GM23338 (cell line): ENCODE results near the gene SLC22A4. TPM values are rescaled to one million over a fixed set of nuclear protein-coding genes. Genes with fewer than 3 reads are reported as not detected.

ENCODE experiments used
- ATAC-seq: fragments of 200-7000 bp; cut with Tn5 transposase; 3 replicates; pipeline ENCODE4 v1.9.1; 2020
- DNase-seq: peaks from one replicate; pipeline ENCODE4 v3.0.0-alpha.2; 2015; ENCODE audit warnings: low spot score
- H2AFZ ChIP-seq: fragments of 200-600 bp; sonication (generic); 2 replicates; pipeline ENCODE4 v1.8.0; 2016; ENCODE audit warnings: antibody characterized with exemption, mild to moderate bottlenecking, moderate library complexity
- H3F3A ChIP-seq: fragments of 200-600 bp; sonication (generic); replicated peaks from 2 replicates; pipeline ENCODE4 v1.8.0; 2017; ENCODE audit warnings: antibody characterized with exemption, mixed run types, low read depth
- H3K27ac ChIP-seq: fragments of 200-600 bp; sonication (generic); 2 replicates; pipeline ENCODE4 v1.6.1; 2016; ENCODE audit warnings: low read depth
- H3K27me3 ChIP-seq: fragments of 200-600 bp; sonication (generic); 2 replicates; pipeline ENCODE4 v1.8.0; 2016; ENCODE audit warnings: mild to moderate bottlenecking, mixed run types, moderate library complexity; ENCODE audit not compliant: insufficient read depth
- H3K36me3 ChIP-seq: fragments of 200-600 bp; sonication (generic); 2 replicates; pipeline ENCODE4 v1.8.0; 2016; ENCODE audit warnings: mild to moderate bottlenecking; ENCODE audit not compliant: insufficient read depth
- H3K4me1 ChIP-seq: fragments of 200-600 bp; sonication (generic); 2 replicates; pipeline ENCODE4 v1.8.0; 2016; ENCODE audit warnings: mild to moderate bottlenecking, moderate library complexity; ENCODE audit not compliant: insufficient read depth
- H3K4me2 ChIP-seq: fragments of 200-600 bp; sonication (generic); 2 replicates; pipeline ENCODE4 v1.7.1; 2017; ENCODE audit warnings: mixed run types
- H3K4me3 ChIP-seq: fragments of 200-600 bp; sonication (generic); 2 replicates; pipeline ENCODE4 v1.6.1; 2016; ENCODE audit warnings: mixed run types
- H3K79me2 ChIP-seq: fragments of 200-600 bp; sonication (generic); replicated peaks from 2 replicates; pipeline ENCODE4 v1.8.0; 2017; ENCODE audit warnings: mild to moderate bottlenecking; ENCODE audit not compliant: insufficient read depth
- H3K9me2 ChIP-seq: fragments of 200-600 bp; sonication (generic); 2 replicates; pipeline ENCODE4 v1.8.0; 2017; ENCODE audit not compliant: insufficient read depth
- H4K20me1 ChIP-seq: fragments of 200-600 bp; sonication (generic); replicated peaks from 2 replicates; pipeline ENCODE4 v1.8.0; 2017; ENCODE audit warnings: mild to moderate bottlenecking; ENCODE audit not compliant: insufficient read depth
- H3K27ac Mint-ChIP-seq: 2 replicates; pipeline ENCODE4 v1.8.0; 2020; ENCODE audit warnings: inconsistent platforms, mild to moderate bottlenecking, moderate library complexity, mixed read lengths
- H3K27me3 Mint-ChIP-seq: 3 replicates; pipeline ENCODE4 v1.8.0; 2022; ENCODE audit warnings: low read depth, mild to moderate bottlenecking, moderate library complexity, mixed read lengths, inconsistent platforms; ENCODE audit not compliant: insufficient read depth, poor library complexity
- H3K36me3 Mint-ChIP-seq: 3 replicates; pipeline ENCODE4 v1.8.0; 2021; ENCODE audit warnings: low read depth, mild to moderate bottlenecking, inconsistent platforms, moderate library complexity, mixed read lengths
- H3K4me1 Mint-ChIP-seq: 3 replicates; pipeline ENCODE4 v1.8.0; 2020; ENCODE audit warnings: mild to moderate bottlenecking, inconsistent platforms, mixed read lengths
- H3K4me3 Mint-ChIP-seq: 3 replicates; pipeline ENCODE4 v1.8.0; 2021; ENCODE audit warnings: moderate library complexity, mild to moderate bottlenecking, inconsistent platforms, mixed read lengths
- H3K9me3 Mint-ChIP-seq: 3 replicates; pipeline ENCODE4 v1.8.0; 2020; ENCODE audit warnings: moderate library complexity, mild to moderate bottlenecking, inconsistent platforms, mixed read lengths
- CREB1 ChIP-seq: fragments of 250-450 bp; sonication (Bioruptor Pico); IDR thresholded peaks from 2 replicates; pipeline ENCODE4 v1.5.0; 2020; ENCODE audit warnings: low read depth, mild to moderate bottlenecking, moderate library complexity
- CTCF ChIP-seq, 2 experiments: fragments of 200-600 bp in 1 of 2; sonication (generic) in 1 of 2; conservative IDR thresholded peaks; 2 replicates each; pipeline versions ENCODE4 v1.5.1 to v1.6.1; 2016 to 2017; ENCODE audit warnings: antibody characterized with exemption in 2 of 2, low read depth in 2 of 2, mild to moderate bottlenecking in 2 of 2, moderate library complexity in 1 of 2
- EZH2 ChIP-seq: fragments of 200-600 bp; sonication (generic); IDR thresholded peaks from one replicate; pipeline ENCODE4 v1.8.0; 2017; ENCODE audit warnings: antibody characterized with exemption, mild to moderate bottlenecking, low read depth; ENCODE audit not compliant: unreplicated experiment
- EZH2phosphoT487 ChIP-seq: fragments of 200-600 bp; sonication (generic); IDR thresholded peaks from one replicate; pipeline ENCODE4 v1.8.1; 2018; ENCODE audit warnings: antibody characterized with exemption; ENCODE audit not compliant: unreplicated experiment
- JUNB ChIP-seq: IDR thresholded peaks from one replicate; pipeline ENCODE4 v1.6.1; 2016; ENCODE audit warnings: antibody characterized with exemption; ENCODE audit not compliant: unreplicated experiment
- REST ChIP-seq: IDR thresholded peaks from one replicate; pipeline ENCODE4 v1.6.1; 2018; ENCODE audit warnings: antibody characterized with exemption; ENCODE audit not compliant: unreplicated experiment
- STAT1 ChIP-seq: IDR thresholded peaks from one replicate; pipeline ENCODE4 v1.6.1; 2016; ENCODE audit warnings: antibody characterized with exemption; ENCODE audit not compliant: unreplicated experiment
- ZNF114 ChIP-seq: fragments of 250-450 bp; sonication (Bioruptor Pico); IDR thresholded peaks from 2 replicates; pipeline ENCODE4 v1.5.0; 2020; ENCODE audit warnings: mild to moderate bottlenecking, moderate library complexity
- ZNF331 ChIP-seq: fragments of 250-450 bp; sonication (Bioruptor Pico); IDR thresholded peaks from 2 replicates; pipeline ENCODE4 v1.5.0; 2020; ENCODE audit warnings: low read depth, mild to moderate bottlenecking, moderate library complexity
- ZNF462 ChIP-seq: fragments of 250-450 bp; sonication (Bioruptor Pico); IDR thresholded peaks from 2 replicates; pipeline ENCODE4 v1.5.0; 2020; ENCODE audit warnings: mild to moderate bottlenecking, moderate library complexity
- polyA plus RNA-seq: library from polyadenylated mRNA; unstranded; fragments of >200 nt; fragmentation: Nextera tagmentation; extraction: Ambion mirVana; gene quantifications from 2 replicates; pipeline ENCODE4 v1.2.1, GENCODE V29; 2016
- total RNA-seq: library from RNA; depleted of rRNA; stranded (reverse); fragments of >200 nt; shearing (Covaris generic); gene quantifications from 2 replicates; pipeline ENCODE4 v1.2.3, GENCODE V29; 2014

SLC22A4 gene
- total and polyA plus RNA-seq, 2 experiments from 2014 or later: 0.28 to 0.40 TPM

GRCh38 chr5:132362086-132362485 lies 67.9 kb downstream of the SLC22A4 start (continued):
- TF ChIP-seq CTCF (conservative IDR thresholded peaks at IDR 0.05; ENCODE audit: low read depth in 2 of 2): no peak
- no peak for TF ChIP-seq JUNB
- no peak for TF ChIP-seq CREB1 (CRISPR knock-in tag)
- no peak for TF ChIP-seq EZH2
- no peak for TF ChIP-seq STAT1
- no peak for TF ChIP-seq ZNF331 (CRISPR knock-in tag)

GRCh38 chr5:132363431-132364112 lies 69.4 kb downstream of the SLC22A4 start:
- Histone ChIP-seq H2AFZ (no peak overlapping the region), H3K4me1 (no peaks in the 10 kb centered on the region), H3K9me2 (no peaks in the 10 kb centered on the region), H3K36me3 (no peaks in the 10 kb centered on the region), H3K27me3 (no peaks in the 10 kb centered on the region), H4K20me1 (no peaks in the 10 kb centered on the region), H3K27ac (no peak overlapping the region), H3K4me2 (no peak overlapping the region), H3K79me2 (no peaks in the 10 kb centered on the region), H3K4me3 (no peak overlapping the region), H3F3A (no peaks in the 10 kb centered on the region)
- no peaks in the 10 kb centered on the region for H3K36me3 Mint-ChIP-seq
- no peak overlapping the region for H3K27ac Mint-ChIP-seq
- ATAC-seq (no peak), DNase-seq (no peak)
- H3K4me3 Mint-ChIP-seq: no peak overlapping the region
- no peaks in the 10 kb centered on the region for H3K4me1 Mint-ChIP-seq
- H3K9me3 Mint-ChIP-seq: no peaks in the 10 kb centered on the region
- no peaks in the 10 kb centered on the region for H3K27me3 Mint-ChIP-seq
- TF ChIP-seq CTCF (conservative IDR thresholded peaks at IDR 0.05; ENCODE audit: low read depth in 2 of 2) (no peak), EZH2 (no peak), EZH2phosphoT487 (no peak), REST (no peak), ZNF462 (no peak), ZNF114 (CRISPR knock-in tag) (no peak)
